G401 (cell line): Measurements from ENCODE around the gene ADK. TPM values are rescaled to one million over a fixed set of nuclear protein-coding genes. Genes with fewer than 3 reads are reported as not detected.
A peak's percentile ranks its signal among the peaks of the same experiment; 100 is the strongest.

Source experiments
- DNase-seq: peaks from one replicate; pipeline ENCODE4 v3.0.0-alpha.2; 2015; ENCODE audit warnings: low spot score
- in situ Hi-C: cut with HindIII; loops from 2 replicates; pipeline ENCODE4 v1.10.0; 2016; ENCODE audit warnings: low sequenced_read_pairs, mixed read lengths
- total RNA-seq: library from RNA; depleted of rRNA; stranded (reverse); fragments of >200 nt; shearing (Covaris generic); gene quantifications from 2 replicates; pipeline ENCODE4 v1.2.3, GENCODE V29; 2014

The ADK gene
- total RNA-seq, 1 experiment from 2014 or later: 99.5 TPM

- no peak for DNase-seq
- in situ Hi-C loops: no loop called here
These were observed 499.6 kb downstream of the ADK start for GRCh38 chr10:74650613-74651012.

DNA sequence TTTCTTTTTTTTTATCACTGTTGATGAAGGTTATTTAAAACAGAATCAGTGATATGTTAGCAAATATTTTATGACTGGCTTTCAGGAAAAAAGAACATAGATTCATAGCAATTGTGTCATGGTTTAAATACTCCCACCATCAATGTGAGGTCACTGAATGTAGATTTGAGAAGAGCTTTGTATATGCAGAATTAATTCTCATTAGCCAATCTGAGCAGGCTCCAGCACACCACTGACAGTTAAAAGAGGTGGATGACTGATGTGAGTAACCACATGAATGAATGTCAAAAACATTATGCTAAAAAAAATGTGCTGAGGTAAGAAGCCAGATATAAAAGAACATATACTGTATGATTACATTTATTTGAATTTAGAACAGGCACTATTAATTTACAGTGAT is 500.5 kb downstream of the ADK start:
- in situ Hi-C loops: no loop called here
- DNase-seq: no peak

- no peak for DNase-seq
- in situ Hi-C loops: no loop called here
These were observed 501.6 kb downstream of the ADK start for GRCh38 chr10:74652664-74653063.

- no peak for DNase-seq
- in situ Hi-C loops: no loop called here
These were observed 507.5 kb downstream of the ADK start for GRCh38 chr10:74658511-74658910.

GRCh38 chr10:74662635-74663034 is 511.6 kb downstream of the ADK start:
- in situ Hi-C loops: no loop called here
- no peak for DNase-seq

- no peak for DNase-seq
- in situ Hi-C loops: no loop called here
These were observed 518.2 kb downstream of the ADK start for GRCh38 chr10:74669210-74669609.

DNA sequence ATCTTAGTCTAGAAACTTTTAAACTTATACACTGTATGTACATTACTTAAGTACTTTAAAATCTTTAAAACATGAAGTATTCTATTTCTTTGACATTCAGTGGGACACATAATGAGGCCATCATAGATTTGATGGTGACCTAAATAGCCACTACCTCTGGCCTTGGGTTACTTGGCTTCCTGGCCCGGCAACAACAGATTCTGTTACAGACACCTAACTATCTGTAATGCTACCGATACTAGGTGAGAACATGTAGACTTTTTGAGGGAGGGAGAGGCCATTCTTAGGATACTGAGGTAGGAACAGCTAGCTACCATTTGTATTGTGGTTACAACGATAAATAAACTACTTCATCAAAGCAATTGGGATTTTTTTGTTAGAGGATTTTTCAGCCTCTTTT is 520.7 kb downstream of the ADK start:
- in situ Hi-C loops: no loop called here

GRCh38 chr10:74672430-74673165 is 521.6 kb downstream of the ADK start:
- DNase-seq: no peak
- in situ Hi-C loops: no loop called here

More for the DNA sequence above, 520.7 kb downstream of the ADK start:
- no peak for DNase-seq

GRCh38 chr10:74674927-74675326 is 523.9 kb downstream of the ADK start:
- no peak for DNase-seq

DNA sequence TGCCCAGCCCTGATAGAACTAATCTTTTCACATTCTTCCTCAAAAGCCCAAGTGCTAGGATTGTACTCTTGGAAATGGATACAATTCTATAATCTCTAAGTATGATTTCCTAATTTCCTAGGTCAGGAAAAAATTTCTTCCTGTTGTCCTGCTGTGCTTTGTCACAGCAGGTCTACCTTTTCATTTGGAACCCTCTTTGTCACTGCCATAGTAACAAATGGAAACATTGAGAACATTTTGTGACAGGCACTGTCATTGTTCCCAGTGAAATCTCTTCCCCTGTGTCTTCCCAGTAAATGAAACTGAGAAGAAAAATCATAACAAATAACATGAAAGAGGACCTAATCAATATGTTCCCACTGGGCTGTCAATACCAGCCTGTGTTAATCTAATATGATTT is 524.5 kb downstream of the ADK start:
- in situ Hi-C loops: no loop called here
- DNase-seq: peak; percentile 25

More at GRCh38 chr10:74674927-74675326, 523.9 kb downstream of the ADK start:
- in situ Hi-C loops: no loop called here

- DNase-seq: no peak
- in situ Hi-C loops: no loop called here
These were observed 526.9 kb downstream of the ADK start for GRCh38 chr10:74677951-74678350.

- in situ Hi-C loops: no loop called here
- no peak for DNase-seq
These were observed 531.1 kb downstream of the ADK start for GRCh38 chr10:74681917-74682627.

DNA sequence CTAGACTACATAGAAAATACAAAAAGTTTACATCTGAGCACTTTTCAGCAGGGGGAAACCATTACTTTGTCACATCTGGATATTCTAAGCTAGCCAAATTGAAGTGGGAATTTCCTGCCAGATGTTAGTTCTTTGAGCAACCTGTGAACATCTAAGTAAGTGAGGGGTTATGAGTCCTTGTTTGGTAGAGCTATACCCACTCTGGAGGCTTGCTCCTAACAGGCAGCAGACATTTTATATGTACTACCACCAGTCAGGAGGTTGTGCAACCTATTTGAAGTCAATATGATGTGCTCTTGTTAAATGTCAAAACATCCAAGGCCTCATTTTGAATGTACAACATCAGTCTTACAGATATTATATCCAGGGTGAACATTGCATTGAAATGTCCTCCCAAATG is 532.0 kb downstream of the ADK start:
- in situ Hi-C loops: no loop called here

DNA sequence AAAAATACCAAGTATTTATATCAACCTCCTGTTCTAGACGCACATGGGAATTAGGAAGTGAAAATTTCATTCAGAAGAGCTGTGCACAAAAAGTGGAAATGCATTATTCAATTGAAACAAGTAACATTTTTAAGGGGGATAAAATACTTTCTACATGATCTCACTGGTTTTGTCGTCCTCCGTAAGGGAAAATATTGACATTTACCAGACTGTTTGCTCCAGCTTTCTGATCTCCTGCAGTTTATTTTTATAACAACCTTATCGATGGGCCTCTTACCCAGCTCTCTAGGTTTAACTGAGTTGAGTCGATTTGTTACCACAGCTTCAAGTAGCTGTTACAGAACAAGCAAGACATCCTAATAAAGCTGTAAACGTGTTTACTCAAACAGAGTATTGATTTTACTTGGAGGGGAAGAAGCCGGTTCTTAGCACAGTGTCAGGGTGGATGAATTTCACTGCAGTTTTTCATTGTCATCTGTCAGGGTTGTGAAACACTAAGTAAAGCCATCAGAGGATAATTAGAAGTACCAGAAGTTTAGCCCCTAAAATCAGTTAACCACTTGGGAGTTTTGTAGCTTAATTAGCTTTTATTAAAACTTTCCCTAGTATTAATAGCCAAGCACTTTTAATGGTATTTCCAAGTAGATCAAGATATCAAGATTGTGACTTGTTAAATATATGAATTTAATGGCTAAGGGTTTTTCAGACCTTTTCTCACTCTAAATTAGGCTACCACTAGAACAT is 532.8 kb downstream of the ADK start:
- in situ Hi-C loops: no loop called here
- no peak for DNase-seq

More for the DNA sequence above, 532.0 kb downstream of the ADK start:
- DNase-seq: no peak

DNA sequence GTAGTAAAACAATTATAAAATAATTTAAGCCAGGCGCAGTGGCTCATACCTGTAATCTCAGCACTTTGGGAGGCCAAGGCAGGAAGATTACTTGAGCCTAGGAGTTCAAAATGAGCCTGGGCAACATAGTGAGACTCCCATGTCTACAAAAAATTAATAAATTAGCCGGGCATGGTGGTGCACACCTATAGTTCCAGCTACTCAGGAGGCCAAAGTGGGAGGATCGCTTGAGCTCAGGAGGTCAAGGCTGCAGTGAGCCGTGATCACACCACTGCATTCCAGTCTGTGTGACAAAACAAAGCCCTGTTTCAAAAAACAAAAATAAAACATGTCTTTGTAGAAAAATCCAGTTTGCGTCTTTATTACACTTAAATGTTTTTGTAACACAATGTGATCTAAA is 533.4 kb downstream of the ADK start:
- no peak for DNase-seq
- in situ Hi-C loops: no loop called here

- DNase-seq: no peak
- in situ Hi-C loops: no loop called here
These were observed 534.5 kb downstream of the ADK start for GRCh38 chr10:74685564-74685963.

- in situ Hi-C loops: no loop called here
- DNase-seq: no peak
These were observed 539.4 kb downstream of the ADK start for GRCh38 chr10:74690393-74690792.

DNA sequence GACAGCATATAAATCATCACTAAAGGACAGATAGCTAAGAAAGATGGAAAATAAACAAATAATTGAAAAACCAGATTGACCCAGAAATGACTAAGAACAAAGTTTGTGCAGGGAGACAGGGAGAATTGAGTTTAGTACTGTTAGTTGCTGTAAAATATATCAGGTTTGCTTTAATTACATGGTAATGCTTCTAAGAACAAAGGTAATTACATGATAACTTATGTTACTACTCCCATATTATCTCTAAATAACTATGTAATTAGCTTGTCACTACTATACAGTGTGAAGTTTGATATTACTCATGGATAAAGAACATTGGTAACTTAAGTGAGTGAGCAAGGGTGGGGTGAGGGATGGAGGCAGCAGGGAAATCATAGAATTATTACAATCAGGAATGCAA is 540.1 kb downstream of the ADK start:
- DNase-seq: no peak
- in situ Hi-C loops: no loop called here

DNA sequence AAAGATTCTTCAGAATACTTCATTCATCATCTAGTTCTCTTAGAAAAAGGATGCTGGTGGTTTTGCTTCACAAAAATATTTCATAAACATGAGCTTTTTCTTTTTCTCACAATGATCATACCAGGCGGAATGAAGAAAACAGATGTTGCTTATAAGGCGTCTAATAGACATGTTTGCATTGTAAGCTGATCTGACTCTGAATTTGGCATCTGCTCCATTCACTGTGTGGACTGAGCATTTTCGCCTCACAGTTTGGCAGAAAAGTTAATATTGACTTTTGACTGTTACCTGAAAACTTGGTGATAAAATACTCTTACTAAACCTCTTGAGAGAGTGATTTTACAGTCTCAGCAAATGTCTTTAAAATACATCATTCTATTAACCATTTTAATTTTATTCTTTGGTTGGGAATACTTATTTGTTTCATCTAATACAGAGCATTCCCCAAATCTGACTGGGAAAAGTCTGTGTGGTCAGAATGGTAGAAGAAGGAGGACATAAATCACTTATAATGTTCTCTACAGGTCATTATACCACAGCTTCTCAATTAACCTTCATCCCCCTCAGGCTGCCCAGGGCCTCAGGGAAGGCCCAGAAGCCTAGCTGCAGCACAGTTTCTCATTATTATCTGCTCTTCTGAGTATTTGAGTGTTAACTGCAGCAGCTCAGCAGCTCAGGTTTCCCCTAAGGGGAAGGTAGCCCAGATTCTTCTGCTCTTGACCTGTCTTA is 553.8 kb downstream of the ADK start:
- no peak for DNase-seq
- in situ Hi-C loops: no loop called here
